MCF 10A (cell line): ENCODE measurements around the gene INSM1. TPM values are rescaled to one million over a fixed set of nuclear protein-coding genes. Genes with fewer than 3 reads are reported as not detected.

Experiments used
- BruUV-seq: library from RNA; stranded (reverse); fragments of 400-500 nt; replicated peaks from 2 replicates; lab custom pipeline; 2021; lab: Mats Ljungman, UMichigan
- CTCF ChIA-PET: fragments of 300-600 bp; sonication (Branson Sonifier 250); formaldehyde crosslinking; extraction: SDS; loops from one replicate; lab custom pipeline; 2021; ENCODE audit warnings: antibody characterized with exemption, inconsistent platforms; lab: Yijun Ruan, JAX
- POLR2A ChIA-PET: fragments of 300-600, 350-650 bp; sonication (Branson Sonifier 250); formaldehyde crosslinking; extraction: SDS; loops from one replicate; lab custom pipeline; 2020; ENCODE audit warnings: antibody characterized with exemption, inconsistent platforms; lab: Yijun Ruan, JAX
- DNase-seq: peaks from one replicate; pipeline ENCODE4 v3.0.0-alpha.2; 2018; ENCODE audit not compliant: unreplicated experiment
- H3K27ac Mint-ChIP-seq: one replicate; pipeline ENCODE4 v1.8.0; 2022; ENCODE audit warnings: mild to moderate bottlenecking, low read depth, mixed read lengths; ENCODE audit not compliant: unreplicated experiment
- H3K27me3 Mint-ChIP-seq: one replicate; pipeline ENCODE4 v1.8.0; 2022; ENCODE audit warnings: mixed read lengths; ENCODE audit not compliant: insufficient read depth, unreplicated experiment
- H3K36me3 Mint-ChIP-seq: one replicate; pipeline ENCODE4 v1.8.0; 2022; ENCODE audit warnings: mild to moderate bottlenecking, moderate library complexity, mixed read lengths; ENCODE audit not compliant: insufficient read depth, unreplicated experiment
- H3K4me1 Mint-ChIP-seq: one replicate; pipeline ENCODE4 v1.8.0; 2022; ENCODE audit warnings: mixed read lengths; ENCODE audit not compliant: insufficient read depth, unreplicated experiment
- H3K4me3 Mint-ChIP-seq: one replicate; pipeline ENCODE4 v1.8.0; 2022; ENCODE audit warnings: mild to moderate bottlenecking, moderate library complexity, mixed read lengths; ENCODE audit not compliant: unreplicated experiment
- H3K9me3 Mint-ChIP-seq: one replicate; pipeline ENCODE4 v1.8.0; 2022; ENCODE audit warnings: mixed read lengths; ENCODE audit not compliant: unreplicated experiment
- CTCF ChIP-seq: fragments of 200-600 bp; IDR thresholded peaks from one replicate; pipeline ENCODE4 v1.8.0; 2022; ENCODE audit warnings: antibody characterized with exemption, mild to moderate bottlenecking; ENCODE audit not compliant: unreplicated experiment
- intact Hi-C: fragments of 100-400 bp; cut with micrococcal nuclease; formaldehyde crosslinking; loops from 2 replicates; pipeline ENCODE4 v1.14.1; 2022
- total RNA-seq: library from RNA; stranded (reverse); gene quantifications from 2 replicates; pipeline ENCODE4 v1.2.3, GENCODE V29; 2022

Gene INSM1
- total RNA-seq, 1 experiment from 2014 or later: not detected

- H3K4me1 Mint-ChIP-seq: peaks cover 22% of the 10 kb centered on the region
- no peak for TF ChIP-seq CTCF
- no peak overlapping the region for H3K4me3 Mint-ChIP-seq
- no TSS peak for BruUV-seq
- no peak overlapping the region for H3K27ac Mint-ChIP-seq
- POLR2A ChIA-PET: interaction anchor here (0.6 kb wide), 1 partner anchor 92 kb away, joined by 3 read pairs; no protein-coding TSS in a partner anchor
- DNase-seq: no peak
- no peaks in the 10 kb centered on the region for H3K36me3 Mint-ChIP-seq
- intact Hi-C loops: no loop called here
- peaks cover 40% of the 10 kb centered on the region for H3K27me3 Mint-ChIP-seq
- no peaks in the 10 kb centered on the region for H3K9me3 Mint-ChIP-seq
- CTCF ChIA-PET: interaction anchor here (0.8 to 3.1 kb wide), 5 partner anchors 14 to 207 kb away, joined by 3 to 13 read pairs (median 3); no protein-coding TSS in a partner anchor
Measured at GRCh38 chr20:20358801-20359200, 9.1 kb upstream of the INSM1 start.

GRCh38 chr20:20359628-20360027, 8.3 kb upstream of the INSM1 start:
- Mint-ChIP-seq H3K4me1 (peaks cover 22% of the 10 kb centered on the region), H3K27me3 (peaks cover 48% of the 10 kb centered on the region), H3K9me3 (no peaks in the 10 kb centered on the region), H3K4me3 (no peak overlapping the region), H3K36me3 (no peaks in the 10 kb centered on the region), H3K27ac (no peak overlapping the region)
- TF ChIP-seq CTCF: no peak
- DNase-seq: no peak
- intact Hi-C loops: loop anchor here (1.0 to 5.0 kb wide), 3 partner anchors 48 to 275 kb away; no protein-coding TSS in a partner anchor
- POLR2A ChIA-PET: no interaction called here
- CTCF ChIA-PET: interaction anchor here (0.6 to 4.0 kb wide), 27 partner anchors 8 to 659 kb away, joined by 3 to 18 read pairs (median 4); no protein-coding TSS in a partner anchor
- no TSS peak for BruUV-seq

GRCh38 chr20:20360464-20360863, 7.4 kb upstream of the INSM1 start:
- H3K36me3 Mint-ChIP-seq: no peaks in the 10 kb centered on the region

More at GRCh38 chr20:20360464-20360863, 7.4 kb upstream of the INSM1 start:
- Mint-ChIP-seq H3K9me3 (no peaks in the 10 kb centered on the region), H3K27ac (no peak overlapping the region), H3K27me3 (peaks cover 57% of the 10 kb centered on the region), H3K4me3 (no peak overlapping the region), H3K4me1 (peaks cover 22% of the 10 kb centered on the region)
- CTCF ChIA-PET: interaction anchor here (0.6 to 4.0 kb wide), 22 partner anchors 10 to 286 kb away, joined by 3 to 18 read pairs (median 4); no protein-coding TSS in a partner anchor
- POLR2A ChIA-PET: interaction anchor here (1.0 kb wide), 1 partner anchor 11 kb away, joined by 3 read pairs; no protein-coding TSS in a partner anchor
- BruUV-seq: no TSS peak
- intact Hi-C loops: loop anchor here (1.0 to 5.0 kb wide), 3 partner anchors 47 to 276 kb away; no protein-coding TSS in a partner anchor
- peak; percentile 70 for DNase-seq
- peak; percentile 69 for TF ChIP-seq CTCF
